Measurements from ENCODE around the gene OFD1.

Gene OFD1

DNA sequence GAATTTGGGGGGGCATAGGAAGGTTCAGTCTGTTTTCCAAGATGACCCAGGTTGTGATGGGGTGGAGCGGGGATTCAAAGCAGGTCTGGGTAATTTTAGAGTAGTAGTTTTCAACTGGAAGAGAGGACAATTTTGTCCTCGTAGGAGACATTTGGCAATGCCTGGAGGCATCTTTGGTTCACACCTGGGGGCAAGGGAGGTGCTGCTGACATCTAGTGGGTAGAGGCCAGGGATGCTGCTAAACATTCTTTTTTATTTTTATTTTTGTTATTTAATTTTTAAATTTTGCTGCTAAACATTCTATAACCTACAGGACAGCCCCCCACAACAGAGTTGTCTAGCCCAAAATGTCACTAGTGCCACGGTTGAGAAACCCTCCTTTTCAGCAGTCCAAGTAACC, 43.7 kb upstream of the OFD1 start:
- TF ChIP-seq, protein P1, sequence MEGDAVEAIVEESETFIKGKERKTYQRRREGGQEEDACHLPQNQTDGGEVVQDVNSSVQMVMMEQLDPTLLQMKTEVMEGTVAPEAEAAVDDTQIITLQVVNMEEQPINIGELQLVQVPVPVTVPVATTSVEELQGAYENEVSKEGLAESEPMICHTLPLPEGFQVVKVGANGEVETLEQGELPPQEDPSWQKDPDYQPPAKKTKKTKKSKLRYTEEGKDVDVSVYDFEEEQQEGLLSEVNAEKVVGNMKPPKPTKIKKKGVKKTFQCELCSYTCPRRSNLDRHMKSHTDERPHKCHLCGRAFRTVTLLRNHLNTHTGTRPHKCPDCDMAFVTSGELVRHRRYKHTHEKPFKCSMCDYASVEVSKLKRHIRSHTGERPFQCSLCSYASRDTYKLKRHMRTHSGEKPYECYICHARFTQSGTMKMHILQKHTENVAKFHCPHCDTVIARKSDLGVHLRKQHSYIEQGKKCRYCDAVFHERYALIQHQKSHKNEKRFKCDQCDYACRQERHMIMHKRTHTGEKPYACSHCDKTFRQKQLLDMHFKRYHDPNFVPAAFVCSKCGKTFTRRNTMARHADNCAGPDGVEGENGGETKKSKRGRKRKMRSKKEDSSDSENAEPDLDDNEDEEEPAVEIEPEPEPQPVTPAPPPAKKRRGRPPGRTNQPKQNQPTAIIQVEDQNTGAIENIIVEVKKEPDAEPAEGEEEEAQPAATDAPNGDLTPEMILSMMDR (IDR thresholded peaks at IDR 0.05; ENCODE audit: borderline replicate concordance, extremely low read depth, low read length, poor library complexity, severe bottlenecking), result no peak
- TF ChIP-seq EZH2 (IDR thresholded peaks at IDR 0.05; ENCODE audit: borderline replicate concordance, low read depth, low read length, severe bottlenecking), result no peak
- Histone ChIP-seq H3K27me3 (ENCODE audit: insufficient read depth, low read length, poor library complexity) (no peaks in the 10 kb centered on the region), H3K4me1 (ENCODE audit: insufficient read depth, low read length) (peaks cover 27% of the 10 kb centered on the region), H2AFZ (ENCODE audit: low read depth, low read length) (no peak overlapping the region), H3K36me3 (ENCODE audit: insufficient read depth, low read length) (no peaks in the 10 kb centered on the region), H3K4me3 (ENCODE audit: low read depth in 1 of 2, low read length in 2 of 2) (peak overlapping the region in 1 of 2 experiments; percentile 75; a peak in 2 of 4 replicates), H3K79me2 (ENCODE audit: insufficient read depth, low read length) (peaks cover 65% of the 10 kb centered on the region), H3K4me2 (ENCODE audit: insufficient read depth, low read length) (peak overlapping the region; percentile 72), H3K27ac (ENCODE audit: low read length) (no peak overlapping the region), H3K9me3 (ENCODE audit: insufficient read depth, low read length, severe bottlenecking) (no peaks in the 10 kb centered on the region), H3K9ac (ENCODE audit: low read depth, low read length) (peak overlapping the region; percentile 72; the same call in 1 of the 2 replicates), H4K20me1 (ENCODE audit: insufficient read depth, low read length) (peaks cover 12% of the 10 kb centered on the region; the same call in 1 of the 2 replicates)
- DNase-seq (no peak), ATAC-seq (ENCODE audit: insufficient read depth, low read depth) (no peak)

DNA sequence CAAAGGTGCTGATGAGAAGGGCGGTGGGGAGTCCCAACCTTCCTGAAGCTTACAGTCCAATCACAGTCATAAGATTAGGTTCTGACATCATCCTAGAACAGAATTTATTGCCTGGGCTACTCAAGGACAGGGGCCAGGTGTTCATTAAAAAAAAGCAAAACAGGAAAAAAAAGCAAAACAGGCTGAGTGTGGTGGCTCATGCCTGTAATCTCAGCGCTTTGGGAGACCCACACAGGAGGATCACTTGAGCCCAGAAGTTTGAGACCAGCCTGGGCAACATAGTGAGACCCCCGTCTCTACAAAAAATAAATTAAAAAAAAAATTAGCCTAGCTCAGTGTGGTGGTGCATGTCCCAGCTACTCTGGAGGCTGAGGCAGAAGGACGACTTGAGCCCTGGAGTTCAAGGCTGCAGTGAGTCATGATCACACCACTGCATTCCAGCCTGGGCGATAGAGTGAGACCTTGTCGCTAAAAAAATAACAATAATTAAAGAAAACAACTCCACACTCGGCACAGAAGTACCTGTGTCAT, 42.6 kb upstream of the OFD1 start:
- Histone ChIP-seq H3K36me3 (ENCODE audit: insufficient read depth, low read length) (no peaks in the 10 kb centered on the region), H3K9ac (ENCODE audit: low read depth, low read length) (no peak overlapping the region), H3K4me1 (ENCODE audit: insufficient read depth, low read length) (peaks cover 27% of the 10 kb centered on the region), H3K4me2 (ENCODE audit: insufficient read depth, low read length) (no peak overlapping the region), H3K27ac (ENCODE audit: low read length) (no peak overlapping the region), H4K20me1 (ENCODE audit: insufficient read depth, low read length) (peaks cover 13% of the 10 kb centered on the region; the same call in 1 of the 2 replicates), H3K4me3 (ENCODE audit: low read depth in 1 of 2, low read length in 2 of 2) (no peak overlapping the region), H3K79me2 (ENCODE audit: insufficient read depth, low read length) (peaks cover 73% of the 10 kb centered on the region), H3K9me3 (ENCODE audit: insufficient read depth, low read length, severe bottlenecking) (no peaks in the 10 kb centered on the region), H3K27me3 (ENCODE audit: insufficient read depth, low read length, poor library complexity) (no peaks in the 10 kb centered on the region), H2AFZ (ENCODE audit: low read depth, low read length) (no peak overlapping the region)
- no peak for ATAC-seq (ENCODE audit: insufficient read depth, low read depth)
- TF ChIP-seq EZH2 (IDR thresholded peaks at IDR 0.05; ENCODE audit: borderline replicate concordance, low read depth, low read length, severe bottlenecking), result no peak
- TF ChIP-seq, protein P1 (IDR thresholded peaks at IDR 0.05; ENCODE audit: borderline replicate concordance, extremely low read depth, low read length, poor library complexity, severe bottlenecking), result no peak
- no peak for DNase-seq

DNA sequence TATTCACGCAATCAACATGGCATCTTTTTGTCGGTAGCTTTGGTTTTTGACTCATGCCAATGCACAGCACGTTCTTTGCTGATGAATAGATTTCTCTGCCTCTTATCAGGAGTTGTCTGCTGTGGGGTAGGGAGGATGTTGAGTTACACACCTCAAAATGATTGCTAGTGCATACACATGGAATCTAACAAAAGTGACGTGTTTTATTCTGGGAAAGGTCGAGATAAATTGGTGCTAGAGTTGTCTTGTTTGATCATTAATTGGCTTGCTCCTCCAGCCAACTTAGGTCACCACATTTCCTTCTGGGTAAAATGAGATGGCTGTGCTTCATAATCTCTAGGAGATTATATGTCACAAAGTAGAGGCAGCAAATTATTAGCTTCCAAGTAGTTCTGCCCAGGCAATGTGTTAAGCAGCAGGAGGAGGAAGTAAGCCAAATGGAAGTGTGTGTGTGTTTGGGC, 41.7 kb upstream of the OFD1 start:
- TF ChIP-seq, protein P1 (IDR thresholded peaks at IDR 0.05; ENCODE audit: borderline replicate concordance, extremely low read depth, low read length, poor library complexity, severe bottlenecking), result no peak
- no peak for TF ChIP-seq EZH2 (IDR thresholded peaks at IDR 0.05; ENCODE audit: borderline replicate concordance, low read depth, low read length, severe bottlenecking)
- Histone ChIP-seq H3K4me1 (ENCODE audit: insufficient read depth, low read length) (peaks cover 27% of the 10 kb centered on the region), H4K20me1 (ENCODE audit: insufficient read depth, low read length) (peaks cover 13% of the 10 kb centered on the region; the same call in 1 of the 2 replicates), H3K79me2 (ENCODE audit: insufficient read depth, low read length) (peaks cover 82% of the 10 kb centered on the region), H3K27ac (ENCODE audit: low read length) (no peak overlapping the region), H3K9me3 (ENCODE audit: insufficient read depth, low read length, severe bottlenecking) (no peaks in the 10 kb centered on the region), H3K4me3 (ENCODE audit: low read depth in 1 of 2, low read length in 2 of 2) (no peak overlapping the region), H3K27me3 (ENCODE audit: insufficient read depth, low read length, poor library complexity) (no peaks in the 10 kb centered on the region), H3K4me2 (ENCODE audit: insufficient read depth, low read length) (no peak overlapping the region), H3K9ac (ENCODE audit: low read depth, low read length) (no peak overlapping the region), H2AFZ (ENCODE audit: low read depth, low read length) (no peak overlapping the region), H3K36me3 (ENCODE audit: insufficient read depth, low read length) (no peaks in the 10 kb centered on the region)
- no peak for DNase-seq
- no peak for ATAC-seq (ENCODE audit: insufficient read depth, low read depth)

Data from DND-41 (cell line).